ENCODE data around the gene RPS6KB2. TPM values are rescaled to one million over a fixed set of nuclear protein-coding genes. Genes with fewer than 3 reads are reported as not detected.
A peak's percentile ranks its signal among the peaks of the same experiment; 100 is the strongest.

RPS6KB2 gene
- total RNA-seq: 100 to 1,000 TPM in 1 of 4 donors, 10 to 100 TPM in 3; 53.5 to 108 (median 75.9) TPM

DNA sequence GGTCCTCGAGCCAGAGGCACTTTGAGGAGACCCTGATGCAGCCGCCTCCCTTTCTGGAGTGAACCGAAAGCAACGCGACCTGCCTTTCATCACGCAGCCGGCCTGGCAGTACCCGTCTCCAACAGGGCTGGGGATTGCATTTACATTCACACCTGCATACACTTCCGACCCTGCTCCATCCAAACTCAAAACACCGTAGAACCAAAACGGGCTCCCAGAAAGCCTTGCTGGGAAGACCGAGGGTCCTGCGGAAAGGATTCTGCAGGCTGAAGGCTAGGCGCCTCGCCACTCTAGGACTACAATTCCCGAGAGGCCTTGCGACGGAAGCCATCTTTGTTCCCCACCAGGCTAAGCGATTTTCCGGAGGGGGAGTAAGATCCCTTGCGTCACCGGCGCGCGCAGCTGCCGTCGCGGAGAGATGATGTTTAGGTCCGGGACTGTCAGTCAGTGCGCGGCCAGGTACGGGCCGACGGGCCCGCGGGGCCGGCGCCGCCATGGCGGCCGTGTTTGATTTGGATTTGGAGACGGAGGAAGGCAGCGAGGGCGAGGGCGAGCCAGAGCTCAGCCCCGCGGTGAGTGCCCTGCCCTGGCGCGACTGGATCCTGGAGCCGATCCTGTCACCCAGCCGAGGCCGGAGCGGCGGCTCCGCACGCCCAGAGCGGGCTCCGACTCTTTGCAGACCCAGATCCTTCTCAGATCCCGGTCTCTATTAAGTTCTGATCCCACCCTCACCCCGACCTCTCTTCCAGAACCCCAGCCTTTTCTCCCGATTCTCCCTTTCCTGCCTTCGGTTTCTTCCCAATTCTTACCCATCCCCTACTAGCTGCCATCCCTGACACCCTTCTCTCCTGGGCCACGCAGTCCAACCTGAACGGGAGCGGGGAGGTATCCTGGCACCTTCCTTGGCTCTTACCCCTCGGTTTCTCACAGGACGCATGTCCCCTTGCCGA is at the start of gene RPS6KB2:
Gene RPS6KB2, plus strand, starts transcription at position 443 of the 950 bp plus-strand sequence. Its CDS starts 52 bp downstream, at position 495.
- 0 to 1% methylated on average over 10 to 66 of the region's 68 CpGs for WGBS, 2 donors (ENCODE audit: low coverage in 1 of 2)
- intact Hi-C loops (cut with DNase I; ENCODE audit: low total_unique reads): no loop called here

DNA sequence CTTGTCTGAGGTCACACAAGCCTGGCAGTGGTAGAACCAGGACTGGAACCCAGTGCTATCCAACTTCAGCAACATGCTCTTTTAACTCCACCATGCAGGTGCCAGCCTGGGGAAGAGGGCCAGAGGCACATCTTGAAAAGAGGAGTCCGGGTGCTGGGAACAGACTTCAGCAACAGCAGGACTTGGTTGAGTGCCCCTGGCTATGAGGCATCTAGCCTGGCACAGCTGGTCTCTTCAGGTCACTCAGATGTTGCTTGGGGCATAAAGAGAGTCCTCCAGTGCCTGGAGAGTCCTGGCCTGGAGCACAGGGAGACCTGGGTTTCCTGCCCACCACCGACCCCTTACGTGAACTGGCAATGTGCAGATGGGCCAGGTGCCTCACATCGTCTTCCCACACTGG is 49.8 kb upstream of the RPS6KB2 start:
- Histone ChIP-seq H3K27me3 (no peaks in the 10 kb centered on the region), H3K4me3 (no peak overlapping the region), H3K27ac (no peak overlapping the region), H3K4me1 (peaks cover 10 to 26% (median 24%) of the 10 kb centered on the region in 4 donors), H3K36me3 (no peaks in the 10 kb centered on the region), H3K9me3 (no peaks in the 10 kb centered on the region)
- intact Hi-C loops (cut with DNase I; ENCODE audit: low total_unique reads) (no loop called here), in situ Hi-C loops (cut with MboI; ENCODE audit: low pct_ligation_motif_present in 1 of 4, low pct_unique_long_range_greater_than_20kb in 1 of 4, low sequenced_read_pairs in 3 of 4) (loop anchor here in 1 of 4 donors (25.0 kb wide), 1 partner anchor 116 kb away; the partner anchor contains the start of gene GRK2)
- TF ChIP-seq, protein P1, sequence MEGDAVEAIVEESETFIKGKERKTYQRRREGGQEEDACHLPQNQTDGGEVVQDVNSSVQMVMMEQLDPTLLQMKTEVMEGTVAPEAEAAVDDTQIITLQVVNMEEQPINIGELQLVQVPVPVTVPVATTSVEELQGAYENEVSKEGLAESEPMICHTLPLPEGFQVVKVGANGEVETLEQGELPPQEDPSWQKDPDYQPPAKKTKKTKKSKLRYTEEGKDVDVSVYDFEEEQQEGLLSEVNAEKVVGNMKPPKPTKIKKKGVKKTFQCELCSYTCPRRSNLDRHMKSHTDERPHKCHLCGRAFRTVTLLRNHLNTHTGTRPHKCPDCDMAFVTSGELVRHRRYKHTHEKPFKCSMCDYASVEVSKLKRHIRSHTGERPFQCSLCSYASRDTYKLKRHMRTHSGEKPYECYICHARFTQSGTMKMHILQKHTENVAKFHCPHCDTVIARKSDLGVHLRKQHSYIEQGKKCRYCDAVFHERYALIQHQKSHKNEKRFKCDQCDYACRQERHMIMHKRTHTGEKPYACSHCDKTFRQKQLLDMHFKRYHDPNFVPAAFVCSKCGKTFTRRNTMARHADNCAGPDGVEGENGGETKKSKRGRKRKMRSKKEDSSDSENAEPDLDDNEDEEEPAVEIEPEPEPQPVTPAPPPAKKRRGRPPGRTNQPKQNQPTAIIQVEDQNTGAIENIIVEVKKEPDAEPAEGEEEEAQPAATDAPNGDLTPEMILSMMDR (IDR thresholded peaks at IDR 0.05): no peak
- TF ChIP-seq EP300 (IDR thresholded peaks at IDR 0.05; ENCODE audit: low read depth): no peak
- WGBS, 2 donors (ENCODE audit: low coverage in 1 of 2): 91% methylated on average over 4 of the region's 4 CpGs; no CpG with 5 or more reads in 1 of the 2 donors
- no peak for DNase-seq

More for the DNA sequence above, at the start of gene RPS6KB2:
- Histone ChIP-seq H3K36me3 (peaks cover 0 to 15% (median 7%) of the 10 kb centered on the region in 4 donors), H3K4me1 (peaks cover 11 to 19% (median 15%) of the 10 kb centered on the region in 4 donors), H3K9me3 (no peaks in the 10 kb centered on the region), H3K27ac (peak within 1 kb of the TSS; percentile 91 to 95 (median 94)), H3K27me3 (no peaks in the 10 kb centered on the region), H3K4me3 (peak within 1 kb of the TSS; percentile 85 to 95 (median 88))
- DNase-seq: peak; percentile 100
- in situ Hi-C loops (cut with MboI; ENCODE audit: low pct_ligation_motif_present in 1 of 4, low pct_unique_long_range_greater_than_20kb in 1 of 4, low sequenced_read_pairs in 3 of 4): no loop called here
- TF ChIP-seq POLR2AphosphoS5 (IDR thresholded peaks at IDR 0.05): peak; percentile 95 to 98 (median 95)
- peak; percentile 95 for TF ChIP-seq POLR2A (IDR thresholded peaks at IDR 0.05)
- no peak for TF ChIP-seq EP300 (IDR thresholded peaks at IDR 0.05; ENCODE audit: low read depth)
- TF ChIP-seq, protein P1 (IDR thresholded peaks at IDR 0.05): no peak

DNA sequence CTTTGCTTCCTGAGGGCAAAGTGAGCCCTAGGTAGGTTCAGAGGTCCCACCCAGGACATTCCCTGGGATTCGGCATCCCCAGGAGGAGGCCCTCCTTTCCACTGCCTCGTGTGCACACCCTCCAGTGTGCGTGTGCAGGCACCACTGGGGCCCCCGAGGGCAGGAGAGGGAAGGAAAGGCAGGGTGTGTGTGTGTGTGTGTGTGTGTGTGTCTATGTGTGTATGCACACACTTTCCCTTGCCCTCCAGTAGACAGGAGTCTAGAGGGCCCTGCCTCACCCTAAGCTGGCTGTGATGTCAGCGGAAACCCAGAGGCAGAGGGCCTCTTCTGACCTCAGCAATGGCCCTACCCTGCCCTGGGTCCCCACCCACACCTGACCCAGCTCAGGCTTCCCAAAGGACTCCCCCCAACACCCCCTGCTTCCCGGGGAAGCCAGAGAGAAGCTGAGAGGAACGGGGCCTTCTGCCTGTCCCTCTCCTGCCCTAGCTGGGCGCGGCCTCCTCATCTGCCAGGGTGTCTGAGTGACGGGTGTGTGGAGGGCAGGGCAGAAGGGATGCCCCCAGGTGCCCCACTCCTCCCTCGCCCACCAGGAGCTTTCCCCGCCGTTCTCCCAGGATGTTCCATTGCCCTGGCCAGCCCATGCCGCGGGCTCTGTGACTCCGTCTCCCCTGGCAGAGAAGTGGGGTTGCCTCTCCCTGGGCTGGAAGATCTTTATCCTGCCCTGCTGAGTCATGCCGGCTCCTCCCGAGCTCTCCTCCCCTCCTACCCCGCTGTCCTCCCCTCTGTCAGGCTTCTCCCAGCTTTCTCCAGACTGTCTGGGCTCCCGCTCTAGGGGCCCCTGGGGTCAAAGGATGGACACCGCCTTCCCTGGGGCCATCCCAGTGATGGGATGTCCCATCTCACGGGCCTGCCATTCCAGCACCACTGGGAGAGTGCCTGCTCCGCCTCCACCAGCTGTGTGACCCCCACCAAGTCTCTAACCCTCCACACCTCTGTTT is 48.9 kb upstream of the RPS6KB2 start:
- intact Hi-C loops (cut with DNase I; ENCODE audit: low total_unique reads) (loop anchor here (5.0 kb wide), 1 partner anchor 32 kb away; no protein-coding TSS in a partner anchor), in situ Hi-C loops (cut with MboI; ENCODE audit: low pct_ligation_motif_present in 1 of 4, low pct_unique_long_range_greater_than_20kb in 1 of 4, low sequenced_read_pairs in 3 of 4) (loop anchor here in 2 of 4 donors (5.0 to 25.0 kb wide), 2 partner anchors 117 kb away; partner anchors contain the start of gene GRK2 (in 1 of the 2))
- Histone ChIP-seq H3K27me3 (no peaks in the 10 kb centered on the region), H3K4me1 (peaks cover 9 to 18% (median 16%) of the 10 kb centered on the region in 4 donors), H3K36me3 (no peaks in the 10 kb centered on the region), H3K27ac (no peak overlapping the region), H3K4me3 (no peak overlapping the region), H3K9me3 (no peaks in the 10 kb centered on the region)
- no peak for TF ChIP-seq POLR2AphosphoS5 (IDR thresholded peaks at IDR 0.05)
- no peak for TF ChIP-seq EP300 (IDR thresholded peaks at IDR 0.05; ENCODE audit: low read depth)
- no peak for TF ChIP-seq POLR2A (IDR thresholded peaks at IDR 0.05)
- TF ChIP-seq, protein P1 (IDR thresholded peaks at IDR 0.05): no peak
- WGBS, 2 donors (ENCODE audit: low coverage in 1 of 2): 71 to 76% methylated on average over 4 to 23 of the region's 23 CpGs
- DNase-seq: no peak
